Daoy (cell line): ENCODE data around the gene ZNF670. TPM values are rescaled to one million over a fixed set of nuclear protein-coding genes. Genes with fewer than 3 reads are reported as not detected.

Source experiments
- DNase-seq: peaks from one replicate; pipeline ENCODE4 v3.0.0-alpha.2; 2015; ENCODE audit warnings: low read depth
- total RNA-seq: library from RNA; depleted of rRNA; stranded (reverse); fragments of >200 nt; shearing (Covaris generic); gene quantifications from 2 replicates; pipeline ENCODE4 v1.2.3, GENCODE V29; 2014

Gene ZNF670
- total RNA-seq, 1 experiment from 2014 or later = 7.3 TPM

DNA sequence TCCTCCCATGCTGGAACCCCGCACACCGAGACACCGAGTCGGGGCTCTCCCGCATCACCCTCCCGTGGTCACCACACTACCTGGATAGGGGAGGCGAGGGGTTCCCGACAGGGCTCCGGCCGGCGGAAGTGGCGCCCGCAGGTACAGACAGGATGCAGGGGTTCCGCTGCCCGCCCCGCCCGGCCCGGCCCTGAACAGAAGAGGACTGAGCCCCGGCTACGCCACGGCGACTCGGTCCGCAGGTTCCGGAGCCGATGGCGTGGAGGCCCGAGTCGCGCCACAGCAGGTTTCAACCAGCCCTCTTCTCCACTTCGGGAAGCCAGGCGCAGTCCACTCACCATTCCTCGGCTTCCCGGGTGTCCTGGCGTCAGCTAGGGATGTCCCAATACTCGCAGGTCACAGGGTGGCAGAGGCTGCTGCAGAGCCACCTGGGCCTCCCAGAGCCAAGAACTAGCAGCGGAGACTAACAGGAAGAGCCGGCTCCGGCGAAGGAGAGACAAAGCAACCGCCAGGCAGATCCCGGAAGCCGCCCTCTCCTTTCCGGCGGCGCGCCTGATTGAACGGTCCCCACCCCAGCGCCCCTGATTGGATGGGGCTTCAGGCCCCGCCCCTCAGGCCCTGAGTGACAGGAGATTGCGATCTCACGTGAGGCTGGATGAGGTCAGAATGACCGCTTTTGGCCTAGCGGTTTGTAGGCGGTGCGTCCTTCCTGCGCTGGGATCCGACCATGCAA lies 25.4 kb upstream of the ZNF670 start, which contains the start of gene ZNF669:
TSS of gene ZNF669 (minus strand) at position 498 of the 733 bp plus-strand sequence. CDS start at position 341, 157 bp downstream.
- DNase-seq = peak; percentile 95

GRCh38 chr1:247102381-247102780 lies 23.8 kb upstream of the ZNF670 start:
- no peak for DNase-seq

GRCh38 chr1:247100676-247101279 lies 22.2 kb upstream of the ZNF670 start:
- DNase-seq = no peak

- no peak for DNase-seq
Measured at GRCh38 chr1:247096958-247097357, 18.3 kb upstream of the ZNF670 start.

DNA sequence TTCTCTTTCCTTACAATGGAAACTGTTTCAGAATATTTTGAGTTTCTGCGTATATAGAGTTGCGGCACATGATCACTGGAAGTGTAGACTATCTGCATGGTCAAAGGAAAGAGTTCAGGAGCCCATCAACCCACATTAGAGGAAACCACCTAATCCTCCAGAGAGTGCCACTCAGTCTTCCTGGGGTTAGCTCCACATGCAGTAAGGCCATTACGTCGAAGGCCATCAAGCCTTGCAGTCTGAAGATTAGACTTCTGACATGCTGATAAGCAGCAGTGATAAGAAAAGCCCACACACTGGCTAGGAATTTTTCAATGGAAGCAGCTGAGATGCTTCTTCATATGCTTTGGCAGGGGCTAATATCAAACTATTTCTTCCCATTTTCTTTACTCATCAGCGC lies 17.9 kb upstream of the ZNF670 start:
- DNase-seq = no peak

GRCh38 chr1:247096112-247096511 lies 17.5 kb upstream of the ZNF670 start:
- DNase-seq = no peak

DNA sequence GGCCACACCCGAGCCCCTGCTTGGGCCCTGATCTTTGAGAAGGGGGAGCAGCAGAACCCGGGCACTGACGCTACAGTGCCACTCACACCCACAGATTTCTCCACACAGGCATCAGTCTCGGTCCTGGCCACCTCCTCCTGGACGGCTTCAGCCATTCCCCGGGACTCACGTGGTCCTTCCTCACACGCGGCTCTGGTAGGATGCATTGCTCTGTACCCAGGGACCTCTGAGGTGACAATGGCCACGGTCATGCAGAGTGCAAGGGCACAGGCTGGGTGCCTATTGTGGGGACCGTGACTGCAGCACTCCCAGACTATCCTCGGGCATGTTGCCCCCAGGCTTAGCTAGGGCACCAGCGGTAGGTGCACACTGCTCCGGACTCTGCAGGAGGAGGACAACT lies 11.8 kb upstream of the ZNF670 start:
- DNase-seq = no peak

DNA sequence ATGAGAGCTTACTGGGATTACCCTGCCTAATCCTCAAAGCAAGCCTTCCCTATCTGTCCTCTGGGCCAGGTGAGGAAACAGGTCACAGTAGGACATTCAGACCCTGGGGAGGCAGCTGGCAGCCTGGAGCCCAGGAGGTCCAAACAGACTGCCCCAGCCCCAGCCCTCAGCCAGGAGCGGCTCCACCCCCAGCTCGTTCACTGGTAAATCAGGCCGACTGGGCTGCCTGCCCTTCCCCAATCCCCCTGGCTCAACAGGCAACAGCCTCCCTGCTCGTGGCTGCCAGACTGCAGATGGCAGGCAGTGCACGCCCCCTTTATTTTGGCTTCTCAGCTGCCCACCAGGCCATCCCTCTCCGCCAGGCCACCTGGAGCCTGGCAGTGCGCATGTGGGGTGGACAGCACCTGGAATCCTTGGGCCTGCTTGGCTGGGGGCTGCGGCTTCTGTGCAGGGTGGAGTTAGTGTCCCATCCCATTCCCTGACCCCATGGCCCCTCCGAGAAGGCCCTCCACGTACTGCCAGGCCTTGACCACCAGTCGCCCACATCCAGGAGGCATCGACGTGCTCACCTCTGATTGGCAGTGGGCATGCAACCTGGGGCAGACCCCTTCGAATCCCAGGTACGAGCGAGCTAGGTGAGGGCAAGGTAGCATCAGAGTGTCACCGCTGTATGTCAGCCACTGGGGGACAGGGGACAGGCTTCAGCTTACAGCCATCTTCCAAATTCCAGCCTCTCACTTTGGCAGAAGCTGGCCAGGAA lies 11.2 kb upstream of the ZNF670 start:
- no peak for DNase-seq

DNA sequence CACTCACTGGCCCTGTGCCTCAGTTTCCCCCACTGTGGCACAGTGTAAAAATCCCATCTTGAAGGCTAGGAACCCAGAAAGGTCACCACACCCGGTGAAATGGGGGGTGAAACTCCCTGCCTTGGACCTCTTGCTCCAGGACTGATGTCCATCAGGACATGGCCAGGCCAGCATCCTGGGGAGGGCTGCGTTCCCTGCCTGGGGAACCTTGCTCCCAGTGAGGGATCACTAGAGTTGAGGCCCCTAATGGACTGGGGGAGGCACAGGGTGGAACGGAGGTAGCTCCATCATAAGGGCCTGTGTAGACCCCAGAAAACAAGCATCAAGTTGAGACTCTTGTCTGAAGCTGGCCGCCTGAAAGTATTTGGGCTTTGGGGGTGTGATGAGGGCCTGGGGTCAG lies 10.4 kb upstream of the ZNF670 start:
- no peak for DNase-seq

- DNase-seq = no peak
Measured at GRCh38 chr1:247087256-247087655, 8.6 kb upstream of the ZNF670 start.

DNA sequence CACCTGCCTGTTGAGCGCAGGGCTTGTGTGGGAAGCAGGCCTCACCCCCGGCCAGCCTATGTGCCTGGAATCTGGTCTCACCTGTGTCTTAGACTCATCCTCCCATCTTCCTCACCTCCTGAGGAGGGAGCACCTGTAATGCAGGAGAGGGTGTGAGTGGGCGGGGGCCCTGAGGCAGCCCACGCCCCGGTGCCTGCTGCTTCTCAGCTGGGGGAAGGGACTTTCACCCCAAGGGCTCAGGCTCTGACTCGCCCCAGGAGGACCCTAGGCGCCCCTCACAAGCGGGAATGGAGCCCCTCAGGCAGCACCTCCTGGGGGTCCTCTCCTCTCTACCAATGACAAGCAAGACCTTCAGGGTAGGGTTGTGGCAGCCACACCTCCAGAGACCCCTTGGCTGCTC lies 6.7 kb upstream of the ZNF670 start:
- no peak for DNase-seq

- no peak for DNase-seq
Measured at GRCh38 chr1:247084771-247085170, 6.2 kb upstream of the ZNF670 start.

DNA sequence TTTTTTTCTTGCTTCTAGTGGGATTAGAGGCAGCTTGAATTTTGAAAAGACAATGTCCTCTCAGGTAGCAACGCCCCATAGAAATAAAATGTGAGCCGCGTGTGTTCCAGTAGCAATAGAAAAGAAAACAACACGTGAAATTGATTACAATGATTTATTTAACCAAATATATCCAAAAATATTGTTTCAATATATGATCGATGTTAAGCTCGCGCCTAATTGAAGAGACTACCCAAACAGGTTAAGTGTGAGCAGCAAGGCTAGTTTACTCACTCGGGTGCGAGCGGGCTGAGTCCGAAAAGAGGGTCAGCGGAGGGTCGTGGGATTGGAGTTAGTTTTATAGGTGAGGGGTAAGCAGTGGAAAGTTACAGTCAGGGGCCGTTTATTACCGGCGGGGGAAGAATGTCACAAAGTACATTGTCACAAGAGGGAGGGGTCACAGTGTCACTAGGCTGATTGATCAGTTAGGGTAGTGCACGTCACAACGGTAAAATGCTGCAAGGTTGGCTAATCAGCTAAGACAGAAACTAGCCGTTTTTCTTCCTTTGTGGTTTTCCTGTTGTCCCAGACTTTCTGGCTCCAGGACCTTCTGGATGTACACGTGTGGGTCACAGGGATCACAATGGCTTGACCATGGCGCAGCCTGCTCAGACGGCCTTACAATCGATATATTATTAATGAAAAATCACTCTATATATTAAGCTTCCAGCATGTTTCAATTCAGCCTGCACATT lies 697 bp upstream of the ZNF670 start:
- no peak for DNase-seq

DNA sequence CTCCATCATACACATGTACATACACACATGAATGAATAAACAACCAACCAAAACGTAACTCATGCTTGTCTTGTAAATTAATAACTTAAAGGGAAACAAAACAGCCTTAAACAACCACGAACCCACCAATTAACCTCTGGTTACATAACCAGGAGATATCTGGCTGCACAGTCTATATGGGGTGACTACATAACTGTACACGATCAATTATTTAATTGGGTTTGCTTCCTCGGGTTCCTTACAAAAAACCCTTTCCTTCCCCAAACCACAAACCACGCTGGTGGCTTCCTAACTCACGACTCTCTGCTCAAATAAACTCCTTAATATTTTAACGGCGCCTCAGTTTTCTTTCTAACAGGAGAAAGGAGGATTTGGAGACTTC lies 744 bp downstream of the ZNF670 start:
- no peak for DNase-seq

- no peak for DNase-seq
Measured at GRCh38 chr1:247077213-247077612, 1.4 kb downstream of the ZNF670 start.

GRCh38 chr1:247070645-247071044 lies 8.0 kb downstream of the ZNF670 start:
- DNase-seq = no peak

DNA sequence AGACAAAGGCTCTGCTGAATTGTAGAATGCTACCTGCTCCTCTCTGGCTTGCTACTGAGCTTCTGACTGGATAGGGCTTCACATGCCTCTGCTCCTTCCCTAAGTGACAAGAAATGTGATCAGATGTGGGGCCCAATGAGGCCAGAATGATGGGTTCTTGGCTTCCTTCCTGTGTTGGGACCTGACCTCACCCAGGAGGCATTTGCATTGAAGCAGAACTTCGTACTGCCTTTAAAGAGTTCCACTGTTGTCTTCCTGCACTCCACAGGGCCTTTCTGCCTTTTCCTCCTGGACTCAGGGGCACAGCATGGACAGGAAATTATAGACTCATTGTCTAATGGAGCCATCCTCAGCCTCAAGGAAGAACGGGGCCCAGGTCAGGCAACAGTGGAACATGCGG lies 14.3 kb downstream of the ZNF670 start:
- no peak for DNase-seq

DNA sequence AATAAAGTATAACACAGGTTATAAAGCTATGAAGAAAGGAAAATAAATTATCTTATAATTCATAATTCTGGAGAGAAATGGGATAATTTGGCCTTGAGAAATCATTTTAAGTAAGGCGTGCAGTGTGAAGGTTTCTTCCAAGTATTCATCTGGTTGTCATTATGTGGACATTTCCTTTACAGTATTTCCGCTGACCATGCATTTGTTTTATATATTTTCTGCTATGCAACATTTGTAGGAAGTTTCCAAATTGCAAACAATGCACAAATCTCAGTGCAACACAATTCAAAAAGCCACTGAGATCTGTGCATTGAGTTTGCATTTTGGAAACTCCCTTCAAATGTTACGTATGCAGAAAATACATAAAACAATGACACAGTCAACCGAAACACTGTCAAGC lies 17.8 kb downstream of the ZNF670 start:
- no peak for DNase-seq

- no peak for DNase-seq
Measured at GRCh38 chr1:247056071-247056470, 22.5 kb downstream of the ZNF670 start.

- peak; percentile 6 for DNase-seq
Measured at GRCh38 chr1:247054992-247055415, 23.6 kb downstream of the ZNF670 start.

DNA sequence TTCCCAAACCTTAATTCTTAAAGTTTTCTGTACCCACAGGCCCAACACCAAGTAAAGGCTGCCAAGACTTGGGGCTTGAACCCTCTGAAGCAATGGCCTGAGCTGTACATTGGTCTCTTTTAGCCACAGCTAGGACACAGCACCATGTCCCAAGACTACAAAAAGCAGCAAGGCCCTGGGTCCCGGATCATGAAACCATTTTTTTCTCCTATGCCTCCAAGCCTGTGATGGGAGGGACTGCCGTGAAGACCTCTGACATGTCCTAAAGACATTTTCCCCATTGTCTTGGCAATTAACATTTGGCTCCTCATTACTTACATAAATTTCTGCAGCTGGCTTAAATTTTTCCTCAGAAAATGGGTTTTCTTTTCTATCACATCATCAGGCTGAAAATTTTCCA lies 30.9 kb downstream of the ZNF670 start:
- DNase-seq = no peak

DNA sequence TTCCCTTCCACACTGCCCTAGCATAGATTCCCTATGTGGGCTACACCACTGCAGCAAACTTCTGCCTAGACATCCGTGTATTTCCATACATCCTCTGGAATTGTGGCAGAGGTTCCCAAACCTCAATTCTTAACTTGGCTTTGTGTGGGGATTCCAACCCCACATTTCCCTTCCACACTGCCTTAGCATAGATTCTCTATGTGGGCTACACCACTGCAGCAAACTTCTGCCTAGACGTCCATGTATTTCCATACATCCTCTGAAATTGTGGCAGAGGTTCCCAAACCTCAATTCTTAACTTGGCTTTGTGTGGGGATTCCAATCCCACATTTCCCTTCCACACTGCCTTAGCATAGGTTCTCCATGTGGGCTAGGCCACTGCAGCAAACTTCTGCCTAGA lies 31.4 kb downstream of the ZNF670 start:
- DNase-seq = no peak
